ENCODE results near the gene SNX30.

DNA sequence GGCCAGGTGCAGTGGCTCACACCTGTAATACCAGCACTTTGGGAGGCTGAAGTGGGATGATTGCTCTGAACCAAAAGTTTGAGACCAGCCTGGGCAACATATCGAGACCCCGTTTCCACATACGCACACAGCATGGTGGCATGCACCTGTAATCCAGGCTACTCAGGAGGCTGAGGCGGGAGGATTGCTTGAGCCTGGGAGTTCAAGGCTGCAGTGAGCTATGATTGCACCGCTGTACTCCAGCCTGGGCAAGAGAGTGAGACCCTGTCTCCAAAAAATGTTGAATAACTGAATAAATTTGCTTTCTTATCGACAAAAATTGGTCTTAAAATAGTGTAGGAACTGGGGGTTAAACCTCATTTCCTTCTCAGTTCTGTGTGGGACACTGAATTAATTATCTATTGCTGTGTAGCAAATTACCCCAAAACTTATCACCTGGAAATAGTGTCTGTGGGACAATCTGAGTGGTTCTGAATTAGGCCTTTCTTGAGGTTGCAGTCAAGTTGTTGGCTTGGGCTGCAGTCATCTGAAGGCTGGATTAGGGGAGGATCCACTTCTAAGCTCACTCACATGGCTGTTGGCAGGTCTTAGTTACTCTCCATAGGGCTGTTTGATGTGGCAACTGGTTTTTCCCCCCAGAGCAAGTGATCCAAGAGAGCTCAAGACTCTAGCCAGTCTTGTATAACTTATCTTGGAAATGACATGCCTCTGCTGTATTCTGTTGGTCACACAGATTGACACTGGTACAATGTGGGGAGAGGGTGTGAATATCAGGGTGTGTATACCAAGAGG, 2.0 kb downstream of the SNX30 start:
- TF ChIP-seq, protein P1, sequence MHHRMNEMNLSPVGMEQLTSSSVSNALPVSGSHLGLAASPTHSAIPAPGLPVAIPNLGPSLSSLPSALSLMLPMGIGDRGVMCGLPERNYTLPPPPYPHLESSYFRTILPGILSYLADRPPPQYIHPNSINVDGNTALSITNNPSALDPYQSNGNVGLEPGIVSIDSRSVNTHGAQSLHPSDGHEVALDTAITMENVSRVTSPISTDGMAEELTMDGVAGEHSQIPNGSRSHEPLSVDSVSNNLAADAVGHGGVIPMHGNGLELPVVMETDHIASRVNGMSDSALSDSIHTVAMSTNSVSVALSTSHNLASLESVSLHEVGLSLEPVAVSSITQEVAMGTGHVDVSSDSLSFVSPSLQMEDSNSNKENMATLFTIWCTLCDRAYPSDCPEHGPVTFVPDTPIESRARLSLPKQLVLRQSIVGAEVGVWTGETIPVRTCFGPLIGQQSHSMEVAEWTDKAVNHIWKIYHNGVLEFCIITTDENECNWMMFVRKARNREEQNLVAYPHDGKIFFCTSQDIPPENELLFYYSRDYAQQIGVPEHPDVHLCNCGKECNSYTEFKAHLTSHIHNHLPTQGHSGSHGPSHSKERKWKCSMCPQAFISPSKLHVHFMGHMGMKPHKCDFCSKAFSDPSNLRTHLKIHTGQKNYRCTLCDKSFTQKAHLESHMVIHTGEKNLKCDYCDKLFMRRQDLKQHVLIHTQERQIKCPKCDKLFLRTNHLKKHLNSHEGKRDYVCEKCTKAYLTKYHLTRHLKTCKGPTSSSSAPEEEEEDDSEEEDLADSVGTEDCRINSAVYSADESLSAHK (tag by site-specific recombination; IDR thresholded peaks at IDR 0.05): no peak
- TF ChIP-seq, protein P2, sequence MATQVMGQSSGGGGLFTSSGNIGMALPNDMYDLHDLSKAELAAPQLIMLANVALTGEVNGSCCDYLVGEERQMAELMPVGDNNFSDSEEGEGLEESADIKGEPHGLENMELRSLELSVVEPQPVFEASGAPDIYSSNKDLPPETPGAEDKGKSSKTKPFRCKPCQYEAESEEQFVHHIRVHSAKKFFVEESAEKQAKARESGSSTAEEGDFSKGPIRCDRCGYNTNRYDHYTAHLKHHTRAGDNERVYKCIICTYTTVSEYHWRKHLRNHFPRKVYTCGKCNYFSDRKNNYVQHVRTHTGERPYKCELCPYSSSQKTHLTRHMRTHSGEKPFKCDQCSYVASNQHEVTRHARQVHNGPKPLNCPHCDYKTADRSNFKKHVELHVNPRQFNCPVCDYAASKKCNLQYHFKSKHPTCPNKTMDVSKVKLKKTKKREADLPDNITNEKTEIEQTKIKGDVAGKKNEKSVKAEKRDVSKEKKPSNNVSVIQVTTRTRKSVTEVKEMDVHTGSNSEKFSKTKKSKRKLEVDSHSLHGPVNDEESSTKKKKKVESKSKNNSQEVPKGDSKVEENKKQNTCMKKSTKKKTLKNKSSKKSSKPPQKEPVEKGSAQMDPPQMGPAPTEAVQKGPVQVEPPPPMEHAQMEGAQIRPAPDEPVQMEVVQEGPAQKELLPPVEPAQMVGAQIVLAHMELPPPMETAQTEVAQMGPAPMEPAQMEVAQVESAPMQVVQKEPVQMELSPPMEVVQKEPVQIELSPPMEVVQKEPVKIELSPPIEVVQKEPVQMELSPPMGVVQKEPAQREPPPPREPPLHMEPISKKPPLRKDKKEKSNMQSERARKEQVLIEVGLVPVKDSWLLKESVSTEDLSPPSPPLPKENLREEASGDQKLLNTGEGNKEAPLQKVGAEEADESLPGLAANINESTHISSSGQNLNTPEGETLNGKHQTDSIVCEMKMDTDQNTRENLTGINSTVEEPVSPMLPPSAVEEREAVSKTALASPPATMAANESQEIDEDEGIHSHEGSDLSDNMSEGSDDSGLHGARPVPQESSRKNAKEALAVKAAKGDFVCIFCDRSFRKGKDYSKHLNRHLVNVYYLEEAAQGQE (tag by site-specific recombination; IDR thresholded peaks at IDR 0.05): no peak
- no peak for TF ChIP-seq ZNF184 (tag by site-specific recombination; IDR thresholded peaks at IDR 0.05)
- no peak for TF ChIP-seq ZNF514 (tag by site-specific recombination; IDR thresholded peaks at IDR 0.05)
- TF ChIP-seq, protein P3, sequence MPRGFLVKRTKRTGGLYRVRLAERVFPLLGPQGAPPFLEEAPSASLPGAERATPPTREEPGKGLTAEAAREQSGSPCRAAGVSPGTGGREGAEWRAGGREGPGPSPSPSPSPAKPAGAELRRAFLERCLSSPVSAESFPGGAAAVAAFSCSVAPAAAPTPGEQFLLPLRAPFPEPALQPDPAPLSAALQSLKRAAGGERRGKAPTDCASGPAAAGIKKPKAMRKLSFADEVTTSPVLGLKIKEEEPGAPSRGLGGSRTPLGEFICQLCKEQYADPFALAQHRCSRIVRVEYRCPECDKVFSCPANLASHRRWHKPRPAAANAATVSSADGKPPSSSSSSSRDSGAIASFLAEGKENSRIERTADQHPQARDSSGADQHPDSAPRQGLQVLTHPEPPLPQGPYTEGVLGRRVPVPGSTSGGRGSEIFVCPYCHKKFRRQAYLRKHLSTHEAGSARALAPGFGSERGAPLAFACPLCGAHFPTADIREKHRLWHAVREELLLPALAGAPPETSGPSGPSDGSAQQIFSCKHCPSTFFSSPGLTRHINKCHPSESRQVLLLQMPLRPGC (tag by site-specific recombination; IDR thresholded peaks at IDR 0.05): no peak

All from HEK293 (cell line).